GM19351 (cell line): ENCODE results near the gene NFATC4.

Experiments used
- ATAC-seq: cut with Tn5 transposase; IDR thresholded peaks from one replicate; pipeline ENCODE4 v1.9.1; 2021; ENCODE audit warnings: mild to moderate bottlenecking, moderate library complexity; ENCODE audit not compliant: unreplicated experiment

The NFATC4 gene

GRCh38 chr14:24407608-24408325, 39.8 kb downstream of the NFATC4 start:
- no peak for ATAC-seq

GRCh38 chr14:24408764-24409163, 40.8 kb downstream of the NFATC4 start:
- ATAC-seq, result no peak

GRCh38 chr14:24409192-24409591, 41.2 kb downstream of the NFATC4 start:
- no peak for ATAC-seq

GRCh38 chr14:24409956-24410355, 42.0 kb downstream of the NFATC4 start:
- ATAC-seq, result no peak

DNA sequence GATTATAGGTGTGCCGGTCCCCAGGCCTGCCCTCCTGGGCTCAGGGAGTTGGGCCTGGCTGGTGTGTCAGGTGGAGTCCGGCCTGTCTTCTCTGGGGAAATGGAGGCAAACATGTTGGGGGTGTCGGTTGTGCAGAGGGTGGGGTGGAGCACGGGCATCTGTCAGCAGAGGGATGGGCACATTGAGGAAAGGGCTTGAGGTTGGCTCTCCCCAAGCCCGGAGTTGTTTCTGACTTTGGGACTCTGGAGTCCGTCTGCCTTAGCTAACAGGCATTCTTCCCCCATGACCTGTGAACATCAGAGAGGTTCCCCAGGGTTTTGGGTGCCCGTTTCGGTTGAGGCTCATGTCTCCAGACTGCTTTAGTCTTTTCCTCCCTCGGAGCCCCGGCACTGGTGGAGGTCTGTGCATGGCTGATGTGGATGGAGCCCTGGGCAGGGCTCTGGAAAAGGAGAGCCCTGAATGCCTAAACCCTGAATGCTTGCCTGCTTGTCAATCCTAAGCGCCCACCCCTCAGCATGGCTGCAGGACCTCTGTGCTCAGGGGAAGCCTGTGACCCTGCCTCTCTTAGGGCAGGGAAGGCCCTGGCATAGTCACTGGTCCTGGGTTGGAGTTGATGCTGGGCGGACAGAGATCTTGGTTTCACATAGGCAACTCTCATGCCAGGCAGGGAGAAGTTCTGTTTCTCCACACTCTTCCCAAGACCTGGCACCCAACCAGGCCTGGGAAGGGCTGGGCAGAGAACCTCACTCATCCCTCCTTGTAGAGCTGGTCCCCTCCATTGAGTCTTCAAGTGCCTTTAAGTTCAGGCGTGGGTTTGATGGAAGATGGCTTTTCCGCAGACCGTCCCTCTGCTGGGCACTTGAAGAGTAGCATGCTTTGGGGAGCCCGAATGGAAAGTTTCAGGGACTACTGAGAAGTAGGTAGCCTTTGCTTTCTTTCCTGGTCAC, 43.7 kb downstream of the NFATC4 start:
- peak; percentile 83 for ATAC-seq

- ATAC-seq, result no peak
These were observed 46.1 kb downstream of the NFATC4 start for GRCh38 chr14:24414077-24414476.

DNA sequence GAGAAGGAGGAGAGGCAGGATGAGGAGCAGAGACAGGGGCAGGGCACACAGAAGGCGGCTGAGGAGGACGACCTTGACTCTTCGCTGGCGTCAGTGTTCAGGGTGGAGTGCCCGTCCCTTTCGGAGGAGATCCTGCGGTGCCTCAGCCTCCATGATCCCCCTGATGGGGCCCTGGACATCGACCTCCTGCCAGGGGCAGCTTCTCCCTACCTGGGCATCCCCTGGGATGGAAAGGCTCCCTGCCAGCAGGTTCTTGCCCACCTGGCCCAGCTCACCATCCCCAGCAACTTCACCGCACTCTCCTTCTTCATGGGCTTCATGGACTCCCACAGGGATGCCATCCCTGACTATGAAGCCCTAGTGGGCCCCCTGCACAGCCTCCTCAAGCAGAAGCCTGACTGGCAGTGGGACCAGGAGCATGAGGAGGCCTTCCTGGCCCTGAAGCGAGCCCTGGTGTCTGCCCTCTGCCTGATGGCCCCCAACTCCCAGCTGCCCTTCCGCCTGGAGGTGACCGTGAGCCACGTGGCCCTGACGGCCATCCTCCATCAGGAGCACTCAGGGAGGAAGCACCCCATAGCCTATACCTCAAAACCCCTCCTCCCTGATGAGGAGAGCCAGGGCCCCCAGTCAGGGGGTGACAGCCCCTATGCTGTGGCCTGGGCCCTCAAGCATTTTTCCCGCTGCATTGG, 46.9 kb downstream of the NFATC4 start:
- ATAC-seq, result no peak

GRCh38 chr14:24415421-24416253, 47.7 kb downstream of the NFATC4 start:
- ATAC-seq, result no peak

DNA sequence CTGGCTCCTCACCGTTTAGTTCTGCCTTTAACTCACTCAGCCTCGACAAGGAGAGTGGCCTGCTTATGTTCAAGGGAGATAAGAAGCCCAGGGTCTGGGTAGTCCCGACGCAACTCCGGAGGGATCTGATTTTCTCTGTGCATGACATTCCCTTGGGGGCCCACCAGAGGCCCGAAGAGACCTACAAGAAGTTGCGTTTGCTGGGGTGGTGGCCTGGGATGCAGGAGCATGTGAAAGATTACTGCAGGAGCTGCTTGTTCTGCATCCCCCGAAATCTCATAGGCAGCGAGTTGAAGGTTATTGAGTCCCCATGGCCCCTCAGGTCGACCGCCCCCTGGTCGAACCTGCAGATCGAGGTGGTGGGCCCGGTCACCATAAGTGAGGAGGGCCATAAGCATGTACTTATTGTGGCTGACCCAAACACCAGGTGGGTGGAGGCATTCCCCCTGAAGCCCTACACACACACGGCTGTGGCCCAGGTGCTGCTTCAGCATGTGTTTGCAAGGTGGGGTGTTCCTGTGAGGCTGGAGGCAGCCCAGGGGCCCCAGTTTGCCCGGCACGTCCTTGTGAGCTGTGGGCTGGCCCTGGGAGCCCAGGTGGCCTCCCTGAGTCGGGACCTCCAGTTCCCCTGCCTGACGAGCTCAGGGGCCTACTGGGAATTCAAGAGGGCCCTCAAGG, 48.4 kb downstream of the NFATC4 start:
- no peak for ATAC-seq

DNA sequence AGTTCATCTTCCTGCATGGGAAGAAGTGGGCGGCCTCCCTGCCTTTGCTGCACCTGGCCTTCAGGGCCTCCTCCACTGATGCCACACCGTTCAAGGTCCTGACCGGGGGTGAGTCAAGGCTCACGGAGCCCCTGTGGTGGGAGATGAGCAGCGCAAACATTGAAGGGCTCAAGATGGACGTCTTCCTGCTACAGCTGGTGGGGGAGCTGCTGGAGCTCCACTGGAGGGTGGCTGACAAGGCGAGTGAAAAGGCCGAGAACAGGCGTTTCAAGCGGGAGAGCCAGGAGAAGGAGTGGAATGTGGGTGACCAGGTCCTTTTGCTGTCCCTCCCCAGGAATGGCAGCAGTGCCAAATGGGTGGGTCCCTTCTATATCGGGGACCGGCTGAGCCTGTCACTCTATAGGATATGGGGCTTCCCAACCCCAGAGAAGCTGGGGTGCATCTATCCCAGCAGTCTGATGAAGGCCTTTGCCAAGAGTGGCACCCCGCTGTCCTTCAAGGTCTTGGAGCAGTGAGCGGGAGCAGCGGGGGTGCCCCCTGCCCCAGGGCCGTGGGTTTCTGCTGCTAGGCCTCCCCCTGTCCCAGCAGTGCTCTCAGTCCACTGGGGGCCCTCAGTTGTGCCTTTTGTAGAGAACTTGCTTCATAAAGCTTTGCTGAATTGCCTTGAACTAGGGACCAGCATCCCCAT, 49.1 kb downstream of the NFATC4 start:
- no peak for ATAC-seq

DNA sequence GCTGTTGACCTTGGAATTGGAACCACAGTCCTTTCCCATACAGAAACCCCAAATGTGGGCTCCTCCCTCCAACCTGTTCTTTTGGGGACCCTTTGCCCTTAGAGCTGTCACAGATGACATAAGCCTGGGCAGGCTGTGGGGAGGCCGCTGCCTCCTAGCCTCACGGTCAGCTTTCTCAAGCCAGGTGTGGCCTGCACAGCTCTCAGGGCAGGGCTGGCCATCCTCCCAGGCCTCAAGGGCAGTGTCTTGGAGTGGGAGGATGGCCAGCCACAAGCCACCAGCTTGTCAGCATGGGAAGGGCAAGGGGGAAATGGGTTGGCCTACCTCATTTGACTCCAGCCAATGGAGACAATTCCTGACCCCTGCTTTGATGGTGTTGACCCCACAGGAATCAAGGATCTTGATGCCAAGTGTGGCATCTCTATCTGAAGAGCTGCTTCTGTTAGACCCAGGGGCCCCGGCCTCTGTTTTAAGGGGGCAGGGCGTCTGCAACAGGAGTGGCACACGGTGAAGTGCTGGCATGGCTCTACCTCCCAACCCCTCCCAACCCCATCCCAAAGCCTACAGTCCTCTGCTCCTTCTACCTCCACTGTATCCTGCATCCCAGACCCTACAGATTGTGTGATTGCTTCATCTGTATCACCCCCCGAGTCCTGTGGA, 50.0 kb downstream of the NFATC4 start:
- no peak for ATAC-seq

DNA sequence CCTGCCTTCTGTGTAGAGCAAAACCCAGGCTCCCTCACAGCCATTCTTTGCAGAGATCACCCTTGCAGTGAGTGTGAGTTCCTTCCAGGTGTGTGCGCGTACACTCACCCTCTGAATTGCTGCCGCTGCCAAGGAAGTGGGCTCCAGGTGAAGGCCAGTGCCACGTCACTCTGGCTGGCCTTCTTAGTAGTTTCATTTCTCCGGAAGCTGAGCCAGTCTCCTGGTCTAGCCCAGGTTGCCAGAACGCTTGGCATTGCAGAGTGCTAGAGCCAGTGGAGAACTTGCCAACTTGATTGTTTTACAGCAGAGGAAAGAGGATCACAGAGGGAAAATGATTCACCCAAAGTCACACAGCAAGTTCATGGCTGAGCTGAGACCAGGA, 50.5 kb downstream of the NFATC4 start:
- no peak for ATAC-seq

- no peak for ATAC-seq
These were observed 54.3 kb downstream of the NFATC4 start for GRCh38 chr14:24422261-24422660.

DNA sequence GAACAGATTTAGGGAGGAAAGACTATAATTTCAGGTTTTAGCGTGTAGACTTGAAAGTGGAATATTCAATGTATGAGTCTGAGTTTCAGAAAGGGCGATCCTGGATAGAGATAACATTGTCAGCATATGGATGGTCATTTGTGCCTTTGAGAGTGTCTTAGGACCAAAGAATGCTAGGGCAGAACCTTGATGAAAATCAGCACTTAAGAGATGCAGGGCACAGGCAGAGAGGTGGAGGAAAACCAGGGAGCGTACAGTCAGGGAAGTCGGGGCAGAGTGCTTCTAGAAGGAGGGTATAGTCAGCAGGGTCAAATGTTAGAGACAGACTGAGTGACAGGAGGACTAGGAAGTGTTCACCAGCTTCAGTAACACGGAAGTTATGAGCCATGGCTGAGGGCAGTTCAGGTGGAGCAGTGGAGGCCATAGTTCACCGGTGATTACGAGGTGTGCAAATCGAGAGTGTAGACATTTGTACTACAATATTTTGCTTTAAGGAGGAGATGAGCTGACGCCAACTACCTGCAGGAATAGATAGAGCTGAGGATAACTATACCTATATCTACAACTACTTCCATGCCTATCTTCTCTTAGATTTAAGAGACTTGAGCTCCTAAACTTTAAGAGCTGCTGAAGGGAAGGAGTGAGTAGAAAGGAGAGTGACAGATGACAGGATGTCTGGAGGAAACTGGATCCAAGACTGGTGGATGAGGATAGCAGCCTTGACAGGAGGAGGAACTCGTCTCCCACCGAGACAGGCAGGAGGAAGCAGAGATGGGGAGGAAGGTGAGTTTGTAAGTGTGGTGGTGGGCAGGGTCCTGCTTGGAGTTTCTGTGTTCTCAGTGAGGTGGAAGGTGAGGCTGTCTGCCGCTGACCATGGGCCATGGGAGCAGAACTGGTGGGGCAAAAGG, 55.0 kb downstream of the NFATC4 start:
- ATAC-seq, result no peak

GRCh38 chr14:24425704-24426103, 57.7 kb downstream of the NFATC4 start:
- ATAC-seq, result no peak

GRCh38 chr14:24426150-24426911, 58.3 kb downstream of the NFATC4 start:
- no peak for ATAC-seq

GRCh38 chr14:24426912-24427536, 59.0 kb downstream of the NFATC4 start:
- ATAC-seq, result no peak
